Activated CD8-positive, alpha-beta T cell treated with anti-CD3 and anti-CD28 coated beads, Interleukin-2, amount 10 ng/mL, durations not matched to agents 7 days and 5 days (primary cell): ENCODE measurements around the gene RAD51C. TPM values are rescaled to one million over a fixed set of nuclear protein-coding genes. Genes with fewer than 3 reads are reported as not detected.
"Not testable (repeated sequence)": the region's sequence is repeated elsewhere in the genome, so short reads cannot be mapped to it uniquely, and the experiment has no call there.

Source experiments
- ATAC-seq: fragments of 150-1000 bp; cut with Tn5 transposase; one replicate; pipeline ENCODE4 v1.10.0; 2021; ENCODE audit warnings: moderate library complexity
- CTCF ChIA-PET: fragments of 350-600 bp; sonication (Branson Sonifier 250); formaldehyde crosslinking; loops from one replicate; lab custom pipeline; 2021; ENCODE audit warnings: antibody characterized with exemption; lab: Charles Lee
- POLR2A ChIA-PET: fragments of 350-600 bp; sonication (Branson Sonifier 250); formaldehyde crosslinking; loops from one replicate; lab custom pipeline; 2021; ENCODE audit warnings: antibody characterized with exemption; lab: Charles Lee
- DNase-seq: peaks from one replicate; pipeline ENCODE4 v3.0.0-alpha.2; 2020
- H3K27ac Mint-ChIP-seq: one replicate; pipeline ENCODE4 v1.8.0; 2021; ENCODE audit warnings: mild to moderate bottlenecking, mixed read lengths
- H3K27me3 Mint-ChIP-seq: one replicate; pipeline ENCODE4 v1.8.0; 2021; ENCODE audit warnings: low read depth, mixed read lengths
- H3K36me3 Mint-ChIP-seq: one replicate; pipeline ENCODE4 v1.8.0; 2021; ENCODE audit warnings: low read depth, mixed read lengths
- H3K4me1 Mint-ChIP-seq: one replicate; pipeline ENCODE4 v1.8.0; 2021; ENCODE audit warnings: low read depth, mixed read lengths
- H3K4me3 Mint-ChIP-seq: one replicate; pipeline ENCODE4 v1.8.0; 2021; ENCODE audit warnings: mild to moderate bottlenecking, mixed read lengths
- H3K9me3 Mint-ChIP-seq: one replicate; pipeline ENCODE4 v1.8.0; 2022; ENCODE audit warnings: mixed read lengths; ENCODE audit not compliant: insufficient read depth
- total RNA-seq, 2 experiments: library from RNA; stranded (reverse); gene quantifications; one replicate each; pipeline ENCODE4 v1.2.3, GENCODE V29; 2021

RAD51C gene
- total RNA-seq, 2 experiments from 2014 or later, result 70.6 to 70.8 TPM

DNA sequence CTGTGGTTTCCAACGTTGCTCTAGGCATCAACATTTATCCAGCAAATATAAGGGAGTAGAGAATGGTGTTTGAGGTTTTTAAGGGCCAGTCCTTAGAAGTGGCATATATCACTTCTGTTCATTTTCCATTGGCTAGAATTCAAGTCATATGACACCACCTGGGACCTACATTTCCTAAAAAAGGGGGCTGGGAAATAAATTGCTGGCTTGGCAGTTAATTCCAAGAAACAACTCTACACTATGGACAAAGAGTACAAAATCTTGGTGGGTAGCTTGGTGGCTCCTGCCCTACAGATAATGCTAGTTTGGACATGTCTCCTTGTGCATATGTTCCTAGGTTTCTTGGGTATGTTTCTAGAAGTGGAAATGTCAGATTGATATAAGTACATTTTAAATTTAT, 70.9 kb downstream of the RAD51C start:
- Mint-ChIP-seq H3K4me1 (no peaks in the 10 kb centered on the region), H3K36me3 (no peaks in the 10 kb centered on the region), H3K27ac (no peak overlapping the region), H3K9me3 (no peaks in the 10 kb centered on the region), H3K27me3 (peaks cover 39% of the 10 kb centered on the region), H3K4me3 (no peak overlapping the region)
- DNase-seq (no peak), ATAC-seq (no peak)
- CTCF ChIA-PET, result no interaction called here
- POLR2A ChIA-PET, result no interaction called here

DNA sequence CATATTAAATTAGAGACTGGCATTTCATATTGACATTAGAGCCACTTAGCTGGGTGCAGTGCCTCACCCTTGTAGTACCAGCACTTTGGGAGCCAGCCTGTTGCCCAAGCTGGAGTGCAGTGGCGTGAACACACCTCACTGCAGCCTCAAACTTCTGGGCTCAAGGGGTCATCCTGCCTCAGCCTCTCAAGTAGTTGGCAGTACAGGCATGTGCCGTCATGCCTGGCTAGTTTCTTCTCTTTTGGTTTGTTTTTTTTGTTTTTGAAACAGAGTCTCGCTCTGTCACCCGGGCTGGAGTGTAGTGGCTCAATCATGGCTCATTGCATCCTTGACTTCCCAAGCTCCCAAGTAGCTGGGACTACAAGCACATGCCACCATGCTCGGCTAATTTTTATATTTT, 72.0 kb downstream of the RAD51C start:
- ChIA-PET CTCF (no interaction called here), POLR2A (no interaction called here)
- Mint-ChIP-seq H3K4me3 (no peak overlapping the region), H3K27ac (no peak overlapping the region), H3K9me3 (no peaks in the 10 kb centered on the region), H3K36me3 (no peaks in the 10 kb centered on the region), H3K4me1 (no peaks in the 10 kb centered on the region), H3K27me3 (peaks cover 33% of the 10 kb centered on the region)
- DNase-seq, result no peak
- ATAC-seq, result no peak

DNA sequence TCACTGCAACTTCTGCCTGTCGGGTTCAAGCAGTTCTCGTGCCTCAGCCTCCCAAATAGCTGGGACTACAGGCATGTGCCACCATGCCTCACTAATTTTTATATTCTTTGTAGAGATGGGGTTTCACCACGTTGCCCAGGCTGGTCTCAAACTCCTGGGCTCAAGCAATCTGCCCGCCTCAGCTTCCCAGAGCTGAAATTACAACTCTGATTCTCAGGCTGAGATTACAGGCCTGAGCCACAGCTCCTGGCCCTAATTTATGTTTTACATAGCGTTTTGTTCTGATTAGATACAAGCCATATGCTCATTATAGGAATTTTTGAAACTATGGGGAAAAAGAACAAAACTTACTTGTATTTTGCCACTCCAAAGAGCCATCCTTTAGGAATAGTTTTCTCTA, 86.1 kb downstream of the RAD51C start:
- H3K27me3 Mint-ChIP-seq, ATAC-seq, H3K4me3 Mint-ChIP-seq, CTCF ChIA-PET, H3K4me1 Mint-ChIP-seq, DNase-seq, POLR2A ChIA-PET, H3K9me3 Mint-ChIP-seq, H3K27ac Mint-ChIP-seq, H3K36me3 Mint-ChIP-seq: not testable (repeated sequence)

DNA sequence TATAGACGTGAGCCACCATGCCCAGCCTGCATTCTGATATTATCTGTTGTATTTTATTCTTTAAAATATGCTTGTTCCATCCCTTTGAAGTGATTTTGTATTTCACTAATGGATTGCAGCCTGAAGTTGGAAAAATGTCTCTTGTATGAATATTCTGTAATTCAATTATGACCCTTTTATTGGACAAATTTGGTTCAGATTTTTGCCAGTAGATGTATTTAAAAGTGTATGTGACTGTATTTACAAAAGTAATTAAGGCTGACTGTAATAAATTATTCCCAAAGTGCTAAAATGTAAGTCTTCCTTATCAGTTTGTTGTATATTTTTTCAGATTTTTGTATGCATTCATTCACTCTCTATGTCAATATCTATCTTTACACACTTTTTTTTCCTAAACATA, 87.0 kb downstream of the RAD51C start:
- ChIA-PET CTCF (no interaction called here), POLR2A (no interaction called here)
- DNase-seq, result no peak
- H3K36me3 Mint-ChIP-seq, result no peaks in the 10 kb centered on the region
- H3K4me3 Mint-ChIP-seq, result no peak overlapping the region
- no peaks in the 10 kb centered on the region for H3K4me1 Mint-ChIP-seq
- ATAC-seq, result no peak
- H3K9me3 Mint-ChIP-seq, result no peaks in the 10 kb centered on the region
- H3K27me3 Mint-ChIP-seq, result peaks cover 4% of the 10 kb centered on the region
- no peak overlapping the region for H3K27ac Mint-ChIP-seq

DNA sequence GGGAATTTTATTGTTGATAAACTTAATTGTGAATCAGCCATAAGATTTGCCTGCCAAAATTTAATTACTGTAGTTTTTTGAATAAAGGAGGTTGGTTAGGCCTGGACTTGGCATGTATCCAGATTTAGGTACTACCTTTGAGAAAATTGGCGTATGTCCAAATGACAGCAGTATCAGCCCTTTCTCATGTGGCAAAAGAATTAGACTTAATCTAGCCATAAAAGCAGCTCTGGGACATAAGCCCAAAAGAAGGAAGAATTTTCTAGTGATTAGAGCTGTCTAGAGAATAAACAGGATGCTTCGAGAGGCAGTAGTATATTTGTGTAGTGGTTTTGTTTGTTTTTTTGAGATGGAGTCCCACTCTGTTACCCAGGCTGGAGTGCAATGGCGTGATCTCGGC, 91.0 kb downstream of the RAD51C start:
- Mint-ChIP-seq H3K27me3 (peaks cover 2% of the 10 kb centered on the region), H3K9me3 (no peaks in the 10 kb centered on the region), H3K4me1 (no peaks in the 10 kb centered on the region), H3K27ac (no peak overlapping the region), H3K4me3 (no peak overlapping the region), H3K36me3 (no peaks in the 10 kb centered on the region)
- DNase-seq (no peak), ATAC-seq (no peak)
- ChIA-PET POLR2A (interaction anchor here (0.6 kb wide), 1 partner anchor 559 kb away, joined by 3 read pairs; no protein-coding TSS in a partner anchor), CTCF (interaction anchor here (0.6 kb wide), 1 partner anchor 168 kb away, joined by 3 read pairs; no protein-coding TSS in a partner anchor)

DNA sequence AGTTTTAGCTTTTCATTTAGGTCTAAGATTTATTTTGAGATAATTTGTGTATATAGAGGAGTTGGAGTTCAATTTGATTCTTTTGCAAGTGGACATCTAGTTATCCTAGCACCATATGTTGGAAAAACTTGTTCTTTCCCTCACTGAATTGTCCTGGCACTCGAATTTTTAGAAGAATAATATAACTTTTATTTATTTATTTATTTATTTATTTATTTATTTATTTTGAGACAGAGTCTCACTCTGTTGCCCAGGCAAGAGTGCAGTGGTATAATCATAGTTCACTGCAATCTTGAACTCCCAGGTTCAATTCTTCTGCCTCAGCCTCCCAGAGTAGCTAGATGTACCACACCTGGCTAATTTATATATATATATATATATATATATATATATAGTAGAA, 92.7 kb downstream of the RAD51C start:
- H3K27ac Mint-ChIP-seq, result no peak overlapping the region
- ChIA-PET CTCF (no interaction called here), POLR2A (interaction anchor here (0.6 kb wide), 1 partner anchor 29 kb away, joined by 3 read pairs; no protein-coding TSS in a partner anchor)
- H3K4me1 Mint-ChIP-seq, result no peaks in the 10 kb centered on the region
- ATAC-seq (no peak), DNase-seq (no peak)
- H3K27me3 Mint-ChIP-seq, result peaks cover 4% of the 10 kb centered on the region
- H3K4me3 Mint-ChIP-seq, result no peak overlapping the region
- no peaks in the 10 kb centered on the region for H3K36me3 Mint-ChIP-seq
- no peaks in the 10 kb centered on the region for H3K9me3 Mint-ChIP-seq

Other genes with a start within 250 kb of the RAD51C start
- under 1 TPM; 0.08 to 0.18 TPM for gene HSF5, start 204.2 kb upstream of the RAD51C start, total RNA-seq
- 10 to 100 TPM; 47.7 to 48.6 TPM for gene MTMR4, start 178.0 kb upstream of the RAD51C start, total RNA-seq
- gene TEX14, start 557 bp upstream of the RAD51C start, total RNA-seq, result under 1 TPM; 0.10 to 0.18 TPM
- not detected for gene PPM1E, start 63.3 kb downstream of the RAD51C start, total RNA-seq